ENCODE data around the gene PPP2R2B. TPM values are rescaled to one million over a fixed set of nuclear protein-coding genes. Genes with fewer than 3 reads are reported as not detected.

Gene PPP2R2B
- total and polyA plus RNA-seq, 2 of the 4 experiments (the other 2 are of a cell fraction) = not detected

- H3K4me2 ChIP-seq (ENCODE audit: low read depth, low read length) = no peak overlapping the region
- H3K56ac ChIP-seq (ENCODE audit: extremely low read depth, insufficient read depth, low read length) = no peak overlapping the region
- no peak overlapping the region for H3K9ac ChIP-seq (ENCODE audit: low read depth, low read length)
- H3K4ac ChIP-seq (ENCODE audit: low read depth, low read length) = no peak overlapping the region
- dilution Hi-C loops (cut with HindIII; ENCODE audit: low sequenced_read_pairs, unreplicated experiment) = no loop called here
- no peak overlapping the region for H4K5ac ChIP-seq (ENCODE audit: low read depth, low read length)
- TF ChIP-seq MAFK (IDR thresholded peaks at IDR 0.05; ENCODE audit: low read depth, low read length) (no peak), CHD1 (IDR thresholded peaks at IDR 0.05; ENCODE audit: low read depth, low read length) (no peak), MAZ (IDR thresholded peaks at IDR 0.05; ENCODE audit: borderline replicate concordance, low read depth, low read length) (no peak), BHLHE40 (IDR thresholded peaks at IDR 0.05; ENCODE audit: low read depth, low read length) (no peak), SMC3 (IDR thresholded peaks at IDR 0.05; ENCODE audit: low read depth, low read length) (no peak), CEBPB (IDR thresholded peaks at IDR 0.05; ENCODE audit: low read depth, low read length) (no peak), MXI1 (IDR thresholded peaks at IDR 0.05; ENCODE audit: borderline replicate concordance, low read depth, low read length) (no peak), RAD21 (IDR thresholded peaks at IDR 0.05; ENCODE audit: low read length) (no peak), USF2 (IDR thresholded peaks at IDR 0.05; ENCODE audit: low read depth, low read length) (no peak), POLR2A (IDR thresholded peaks at IDR 0.05; ENCODE audit: low read depth, low read length) (no peak)
- TF ChIP-seq, protein P1, sequence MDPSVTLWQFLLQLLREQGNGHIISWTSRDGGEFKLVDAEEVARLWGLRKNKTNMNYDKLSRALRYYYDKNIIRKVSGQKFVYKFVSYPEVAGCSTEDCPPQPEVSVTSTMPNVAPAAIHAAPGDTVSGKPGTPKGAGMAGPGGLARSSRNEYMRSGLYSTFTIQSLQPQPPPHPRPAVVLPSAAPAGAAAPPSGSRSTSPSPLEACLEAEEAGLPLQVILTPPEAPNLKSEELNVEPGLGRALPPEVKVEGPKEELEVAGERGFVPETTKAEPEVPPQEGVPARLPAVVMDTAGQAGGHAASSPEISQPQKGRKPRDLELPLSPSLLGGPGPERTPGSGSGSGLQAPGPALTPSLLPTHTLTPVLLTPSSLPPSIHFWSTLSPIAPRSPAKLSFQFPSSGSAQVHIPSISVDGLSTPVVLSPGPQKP (IDR thresholded peaks at IDR 0.05; ENCODE audit: borderline replicate concordance, low read depth, low read length) = no peak
- intact Hi-C loops (cut with micrococcal nuclease) = no loop called here
- no peak overlapping the region for H2BK15ac ChIP-seq (ENCODE audit: low read depth, low read length)
- H3K4me1 ChIP-seq (ENCODE audit: control insufficient read depth, insufficient read depth, low read length) = no peaks in the 10 kb centered on the region
- H2BK120ac ChIP-seq (ENCODE audit: low read depth, low read length) = no peak overlapping the region
- H2AFZ ChIP-seq (replicated peaks; ENCODE audit: low read length, poor library complexity) = no peak overlapping the region
- no peak overlapping the region for H4K8ac ChIP-seq (ENCODE audit: low read depth in 2 of 2, low read length in 2 of 2)
- H3K14ac ChIP-seq (replicated peaks; ENCODE audit: low read depth, low read length) = no peak overlapping the region
- ChIA-PET POLR2A (ENCODE audit: unreplicated experiment) (no interaction called here), CTCF (no interaction called here)
- H3K18ac ChIP-seq (ENCODE audit: low read depth, low read length) = no peak overlapping the region
- no peaks in the 10 kb centered on the region for H3K36me3 ChIP-seq (ENCODE audit: control insufficient read depth, insufficient read depth, low read length)
- DNase-seq (no peak), ATAC-seq (ENCODE audit: low read depth) (no peak)
- H3K27ac ChIP-seq (ENCODE audit: insufficient read depth, low read length) = no peak overlapping the region
- no CpG with 5 or more reads among the region's 4 CpGs for WGBS, 2 experiments (ENCODE audit: extremely low coverage in 2 of 2, insufficient read length in 1 of 2)
- no TSS peak for BruUV-seq (replicated peaks)
- H3K27me3 ChIP-seq (ENCODE audit: control insufficient read depth, insufficient read depth, low read length) = no peaks in the 10 kb centered on the region
- H3K4me3 ChIP-seq (ENCODE audit: insufficient read depth, low read depth, low read length) = no peak overlapping the region
- H3K79me1 ChIP-seq (ENCODE audit: low read depth in 1 of 2, low read length in 2 of 2) = no peaks in the 10 kb centered on the region
- H3K9me1 ChIP-seq (ENCODE audit: insufficient read depth, low read length) = no peaks in the 10 kb centered on the region
- no peak overlapping the region for H2BK5ac ChIP-seq (ENCODE audit: low read depth, low read length, poor library complexity, severe bottlenecking)
- H2AK9ac ChIP-seq (replicated peaks; ENCODE audit: low read depth, low read length, poor library complexity) = no peak overlapping the region
- H3K9me3 ChIP-seq (ENCODE audit: control insufficient read depth, insufficient read depth, low read length) = no peaks in the 10 kb centered on the region
- no peak overlapping the region for H2BK20ac ChIP-seq (ENCODE audit: low read depth, low read length)
- no peak overlapping the region for H3K23ac ChIP-seq (ENCODE audit: low read depth, low read length)
- no peak overlapping the region for H4K91ac ChIP-seq (ENCODE audit: insufficient read depth, low read depth, low read length)
- in situ Hi-C loops (cut with MboI; ENCODE audit: low sequenced_read_pairs) = no loop called here
- H4K20me1 ChIP-seq (ENCODE audit: insufficient read depth, low read length) = no peaks in the 10 kb centered on the region
- H2AK5ac ChIP-seq (ENCODE audit: low read depth, low read length) = no peak overlapping the region
These were observed 16.4 kb upstream of the PPP2R2B start for GRCh38 chr5:146894753-146895521.
